Measurements from ENCODE around the gene SPIRE2. TPM values are rescaled to one million over a fixed set of nuclear protein-coding genes. Genes with fewer than 3 reads are reported as not detected.

Gene SPIRE2
- total RNA-seq, 2 donors from 2014 or later: 2.0 TPM; not detected in 1

GRCh38 chr16:89892635-89893034, 64.4 kb downstream of the SPIRE2 start:
- TF ChIP-seq CTCF (IDR thresholded peaks at IDR 0.05): no peak
- ATAC-seq (ENCODE audit: insufficient number of reproducible peaks, low FRiP score, low read depth) (no peak), DNase-seq (ENCODE audit: low spot score) (no peak)
- no peaks in the 10 kb centered on the region for H3K27me3 ChIP-seq (replicated peaks; ENCODE audit: insufficient read depth)
- H3K36me3 ChIP-seq: peaks cover 78% of the 10 kb centered on the region
- no peaks in the 10 kb centered on the region for H3K4me1 ChIP-seq (ENCODE audit: control insufficient read depth in 1 of 2, low read depth in 2 of 2)
- H3K9me3 ChIP-seq: no peaks in the 10 kb centered on the region
- no peak overlapping the region for H3K4me3 ChIP-seq
- H3K27ac ChIP-seq: no peak overlapping the region

- TF ChIP-seq CTCF (IDR thresholded peaks at IDR 0.05): no peak
- Histone ChIP-seq H3K4me3 (no peak overlapping the region), H3K27me3 (replicated peaks; ENCODE audit: insufficient read depth) (no peaks in the 10 kb centered on the region), H3K27ac (no peak overlapping the region), H3K4me1 (ENCODE audit: control insufficient read depth in 1 of 2, low read depth in 2 of 2) (no peaks in the 10 kb centered on the region), H3K36me3 (peaks cover 80% of the 10 kb centered on the region), H3K9me3 (no peaks in the 10 kb centered on the region)
- DNase-seq (ENCODE audit: low spot score) (no peak), ATAC-seq (ENCODE audit: insufficient number of reproducible peaks, low FRiP score, low read depth) (no peak)
Observed at GRCh38 chr16:89893642-89894548, 65.6 kb downstream of the SPIRE2 start.

- peaks cover 94% of the 10 kb centered on the region for H3K36me3 ChIP-seq
- TF ChIP-seq CTCF (IDR thresholded peaks at IDR 0.05): no peak
Observed at GRCh38 chr16:89895482-89896250, 67.4 kb downstream of the SPIRE2 start.

GRCh38 chr16:89897204-89897603, 68.9 kb downstream of the SPIRE2 start:
- TF ChIP-seq CTCF (IDR thresholded peaks at IDR 0.05): no peak
- ATAC-seq (ENCODE audit: insufficient number of reproducible peaks, low FRiP score, low read depth): no peak
- Histone ChIP-seq H3K4me3 (no peak overlapping the region), H3K4me1 (ENCODE audit: control insufficient read depth in 1 of 2, low read depth in 2 of 2) (no peaks in the 10 kb centered on the region), H3K27me3 (replicated peaks; ENCODE audit: insufficient read depth) (no peaks in the 10 kb centered on the region), H3K9me3 (no peaks in the 10 kb centered on the region), H3K27ac (no peak overlapping the region), H3K36me3 (peaks cover 85% of the 10 kb centered on the region)
- no peak for DNase-seq (ENCODE audit: low spot score)

More at GRCh38 chr16:89895482-89896250, 67.4 kb downstream of the SPIRE2 start:
- Histone ChIP-seq H3K27ac (no peak overlapping the region), H3K4me3 (no peak overlapping the region), H3K27me3 (replicated peaks; ENCODE audit: insufficient read depth) (no peaks in the 10 kb centered on the region), H3K9me3 (no peaks in the 10 kb centered on the region), H3K4me1 (ENCODE audit: control insufficient read depth in 1 of 2, low read depth in 2 of 2) (no peaks in the 10 kb centered on the region)
- ATAC-seq (ENCODE audit: insufficient number of reproducible peaks, low FRiP score, low read depth) (no peak), DNase-seq (ENCODE audit: low spot score) (no peak)
